Gastrocnemius medialis (tissue), 4 donors: ENCODE measurements around the gene PAN2.

Source experiments
- CTCF ChIP-seq, 5 experiments: fragments of 450-650 bp in 3 of 5; fragments of 200-600 bp in 2 of 5; sonication (generic) in 2 of 5; IDR thresholded peaks in 4 of 5; conservative IDR thresholded peaks in 1 of 5; 1 replicate in 4 of 5; 2 replicates in 1 of 5; pipeline ENCODE4 v1.5.1; 2016 to 2019; ENCODE audit warnings: antibody characterized with exemption in 5 of 5, mild to moderate bottlenecking in 3 of 5, moderate library complexity in 3 of 5
- POLR2A ChIP-seq, 2 donors: fragments of 450-650 bp; IDR thresholded peaks; one replicate each; pipeline ENCODE4 v1.6.1; 2017; ENCODE audit warnings: antibody characterized with exemption in 2 of 2, mild to moderate bottlenecking in 2 of 2, moderate library complexity in 2 of 2

DNA sequence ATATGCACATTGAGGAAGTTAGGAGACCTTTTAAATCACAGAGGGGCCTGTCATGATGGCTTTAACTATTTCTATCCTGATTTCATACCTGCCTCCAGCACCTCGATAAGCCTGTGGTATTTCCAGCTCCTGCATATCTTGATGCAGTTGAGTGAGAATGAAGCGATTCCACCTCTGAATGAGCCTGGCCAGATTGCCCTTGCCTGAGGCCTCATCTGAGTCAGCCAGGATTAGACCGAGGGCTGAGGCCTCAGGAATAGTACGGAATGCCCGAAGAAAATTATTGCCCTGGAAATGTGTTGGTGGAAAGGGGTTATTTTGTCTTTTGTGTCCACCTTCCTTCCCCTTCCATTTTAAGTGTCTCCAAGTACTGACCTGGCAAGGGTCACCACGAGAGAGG lies 9.6 kb downstream of the PAN2 start:
- no peak for TF ChIP-seq POLR2A (IDR thresholded peaks at IDR 0.05)
- no peak for TF ChIP-seq CTCF (IDR thresholded peaks at IDR 0.05 in 4 of 5, conservative IDR thresholded peaks at IDR 0.05 in 1 of 5)
